ENCODE results near the gene MICU1.

DNA sequence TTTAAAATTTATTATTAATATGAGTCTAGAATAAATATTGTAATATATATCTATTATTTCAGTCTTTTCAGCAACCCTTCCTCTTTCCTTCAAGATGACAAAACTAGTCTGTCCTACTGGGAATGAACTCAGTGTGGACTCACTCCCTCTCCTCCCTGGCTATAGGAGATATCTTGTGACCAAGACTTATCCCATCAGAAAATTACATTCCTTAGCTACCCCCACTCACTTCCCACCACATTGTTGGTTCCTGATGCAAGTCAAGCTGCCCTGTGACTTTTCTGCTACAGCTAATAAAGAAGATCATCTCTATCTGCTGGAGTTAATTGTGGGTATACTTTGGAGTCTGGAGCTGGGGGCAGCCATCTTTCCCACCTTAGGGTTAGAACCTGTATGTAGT lies 38.1 kb upstream of the MICU1 start:
- no peak for TF ChIP-seq POLR2A (IDR thresholded peaks at IDR 0.05)
- TF ChIP-seq, protein P1, sequence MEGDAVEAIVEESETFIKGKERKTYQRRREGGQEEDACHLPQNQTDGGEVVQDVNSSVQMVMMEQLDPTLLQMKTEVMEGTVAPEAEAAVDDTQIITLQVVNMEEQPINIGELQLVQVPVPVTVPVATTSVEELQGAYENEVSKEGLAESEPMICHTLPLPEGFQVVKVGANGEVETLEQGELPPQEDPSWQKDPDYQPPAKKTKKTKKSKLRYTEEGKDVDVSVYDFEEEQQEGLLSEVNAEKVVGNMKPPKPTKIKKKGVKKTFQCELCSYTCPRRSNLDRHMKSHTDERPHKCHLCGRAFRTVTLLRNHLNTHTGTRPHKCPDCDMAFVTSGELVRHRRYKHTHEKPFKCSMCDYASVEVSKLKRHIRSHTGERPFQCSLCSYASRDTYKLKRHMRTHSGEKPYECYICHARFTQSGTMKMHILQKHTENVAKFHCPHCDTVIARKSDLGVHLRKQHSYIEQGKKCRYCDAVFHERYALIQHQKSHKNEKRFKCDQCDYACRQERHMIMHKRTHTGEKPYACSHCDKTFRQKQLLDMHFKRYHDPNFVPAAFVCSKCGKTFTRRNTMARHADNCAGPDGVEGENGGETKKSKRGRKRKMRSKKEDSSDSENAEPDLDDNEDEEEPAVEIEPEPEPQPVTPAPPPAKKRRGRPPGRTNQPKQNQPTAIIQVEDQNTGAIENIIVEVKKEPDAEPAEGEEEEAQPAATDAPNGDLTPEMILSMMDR (IDR thresholded peaks at IDR 0.05): no peak
- TF ChIP-seq EP300 (IDR thresholded peaks at IDR 0.05; ENCODE audit: low read depth): no peak
- TF ChIP-seq POLR2AphosphoS5 (IDR thresholded peaks at IDR 0.05): no peak

Data from transverse colon (tissue), 4 donors.